Neural crest cell (in vitro differentiated cells): Measurements from ENCODE around the gene MEF2A. TPM values are rescaled to one million over a fixed set of nuclear protein-coding genes. Genes with fewer than 3 reads are reported as not detected.

Experiments
- DNase-seq: peaks from one replicate; pipeline ENCODE4 v3.0.0; 2021; ENCODE audit warnings: low read depth, mixed read lengths, low spot score
- H3K27ac Mint-ChIP-seq: one replicate; pipeline ENCODE4 v1.8.0; 2021; ENCODE audit warnings: mild to moderate bottlenecking, mixed read lengths; ENCODE audit not compliant: unreplicated experiment
- H3K27me3 Mint-ChIP-seq: 2 replicates; pipeline ENCODE4 v1.8.0; 2021; ENCODE audit warnings: low read depth, mild to moderate bottlenecking, mixed read lengths
- H3K36me3 Mint-ChIP-seq: 2 replicates; pipeline ENCODE4 v1.8.0; 2021; ENCODE audit warnings: low read depth, mild to moderate bottlenecking, mixed read lengths
- H3K4me1 Mint-ChIP-seq: 2 replicates; pipeline ENCODE4 v1.8.0; 2021; ENCODE audit warnings: mixed read lengths
- H3K4me3 Mint-ChIP-seq: one replicate; pipeline ENCODE4 v1.8.0; 2021; ENCODE audit warnings: mild to moderate bottlenecking, mixed read lengths
- H3K9me3 Mint-ChIP-seq: 2 replicates; pipeline ENCODE4 v1.8.0; 2021; ENCODE audit warnings: mixed read lengths
- total RNA-seq: library from RNA; stranded (reverse); gene quantifications from 2 replicates; pipeline ENCODE4 v1.2.1, GENCODE V29; 2021
- TF ChIP-seq, protein P1 (sequence below): fragments of 200-600 bp; sonication (generic); conservative IDR thresholded peaks from 2 replicates; pipeline ENCODE4 v1.5.0; 2021; ENCODE audit warnings: antibody characterized with exemption, mild to moderate bottlenecking

The MEF2A gene
- total RNA-seq, 1 donor from 2014 or later, result 21.5 TPM

DNA sequence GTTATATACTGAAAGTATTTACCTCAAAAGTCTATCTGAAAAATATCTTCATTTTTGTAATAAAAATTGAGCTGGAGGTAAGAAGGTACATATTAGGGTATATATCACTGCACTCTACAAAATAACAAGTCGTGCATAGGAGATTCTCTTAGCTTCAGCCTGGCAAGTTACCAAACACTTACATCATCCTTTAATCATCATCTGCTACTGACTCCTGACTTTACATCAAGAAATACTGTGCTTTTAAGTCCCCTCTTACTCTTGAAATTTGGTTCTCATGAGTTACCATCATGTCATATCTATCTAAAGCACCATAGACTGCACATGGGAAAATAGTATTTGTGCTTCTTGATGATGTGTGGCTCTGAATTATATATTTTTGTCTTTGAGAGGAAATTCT is 116.7 kb downstream of the MEF2A start:
- peaks cover 59% of the 10 kb centered on the region for H3K36me3 Mint-ChIP-seq
- no peak for DNase-seq
- no peaks in the 10 kb centered on the region for H3K4me1 Mint-ChIP-seq
- no peak overlapping the region for H3K27ac Mint-ChIP-seq
- no peaks in the 10 kb centered on the region for H3K27me3 Mint-ChIP-seq
- H3K4me3 Mint-ChIP-seq, result no peak overlapping the region
- TF ChIP-seq, protein P1, sequence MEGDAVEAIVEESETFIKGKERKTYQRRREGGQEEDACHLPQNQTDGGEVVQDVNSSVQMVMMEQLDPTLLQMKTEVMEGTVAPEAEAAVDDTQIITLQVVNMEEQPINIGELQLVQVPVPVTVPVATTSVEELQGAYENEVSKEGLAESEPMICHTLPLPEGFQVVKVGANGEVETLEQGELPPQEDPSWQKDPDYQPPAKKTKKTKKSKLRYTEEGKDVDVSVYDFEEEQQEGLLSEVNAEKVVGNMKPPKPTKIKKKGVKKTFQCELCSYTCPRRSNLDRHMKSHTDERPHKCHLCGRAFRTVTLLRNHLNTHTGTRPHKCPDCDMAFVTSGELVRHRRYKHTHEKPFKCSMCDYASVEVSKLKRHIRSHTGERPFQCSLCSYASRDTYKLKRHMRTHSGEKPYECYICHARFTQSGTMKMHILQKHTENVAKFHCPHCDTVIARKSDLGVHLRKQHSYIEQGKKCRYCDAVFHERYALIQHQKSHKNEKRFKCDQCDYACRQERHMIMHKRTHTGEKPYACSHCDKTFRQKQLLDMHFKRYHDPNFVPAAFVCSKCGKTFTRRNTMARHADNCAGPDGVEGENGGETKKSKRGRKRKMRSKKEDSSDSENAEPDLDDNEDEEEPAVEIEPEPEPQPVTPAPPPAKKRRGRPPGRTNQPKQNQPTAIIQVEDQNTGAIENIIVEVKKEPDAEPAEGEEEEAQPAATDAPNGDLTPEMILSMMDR, result no peak
- peaks cover 28% of the 10 kb centered on the region for H3K9me3 Mint-ChIP-seq

DNA sequence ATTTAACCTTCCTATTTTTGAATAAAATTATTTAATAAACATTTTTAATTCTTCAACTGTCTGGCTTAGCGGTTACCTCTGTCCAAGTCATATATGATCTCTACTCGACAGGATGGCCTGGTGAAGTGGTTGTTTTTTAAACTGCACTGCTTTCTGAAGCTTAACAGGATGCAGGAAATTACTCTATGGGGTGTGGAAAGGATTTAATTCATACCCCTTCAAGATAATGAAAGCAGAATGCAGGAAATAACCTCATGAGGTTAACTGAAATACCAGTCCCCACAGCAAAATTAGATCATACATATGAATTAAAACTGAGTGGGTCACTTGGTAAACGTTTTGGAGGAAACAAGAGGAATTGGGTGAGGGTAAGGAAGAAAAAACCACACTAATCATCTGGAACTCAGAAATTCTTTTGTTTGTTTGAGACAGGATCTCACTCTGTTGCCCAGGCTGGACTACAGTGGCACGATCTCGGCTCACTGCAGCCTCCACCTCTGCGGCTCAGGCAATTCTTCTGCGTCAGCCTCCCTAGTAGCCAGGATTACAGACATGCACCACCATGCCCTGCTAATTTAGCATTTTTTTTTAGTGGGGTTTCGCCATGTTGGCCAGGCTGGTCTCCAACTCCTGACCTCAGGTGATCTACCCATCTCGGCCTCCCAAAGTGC is 117.4 kb downstream of the MEF2A start:
- Mint-ChIP-seq H3K27me3 (no peaks in the 10 kb centered on the region), H3K36me3 (peaks cover 64% of the 10 kb centered on the region), H3K4me1 (no peaks in the 10 kb centered on the region), H3K27ac (no peak overlapping the region), H3K9me3 (peaks cover 28% of the 10 kb centered on the region), H3K4me3 (no peak overlapping the region)
- no peak for DNase-seq
- TF ChIP-seq, protein P1, result no peak

DNA sequence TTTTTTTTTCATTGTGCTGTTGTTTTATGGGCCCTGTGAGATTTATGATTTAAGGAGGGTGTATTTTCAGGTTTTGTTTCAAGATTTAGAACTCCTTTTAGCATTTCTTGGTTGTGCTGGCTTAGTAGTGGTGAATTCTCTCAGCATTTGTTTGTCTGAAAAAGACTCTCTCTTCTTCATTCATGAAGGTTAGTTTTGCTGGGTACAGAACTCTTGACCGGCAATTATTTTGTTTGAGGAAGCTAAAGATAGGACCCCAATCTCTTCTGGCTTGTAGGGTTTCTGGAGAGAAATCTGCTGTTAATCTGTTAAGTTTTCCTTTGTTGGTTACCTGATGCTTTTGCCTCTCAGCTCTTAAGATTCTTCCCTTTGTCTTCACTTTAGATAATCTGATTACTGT is 120.5 kb downstream of the MEF2A start:
- no peak overlapping the region for H3K27ac Mint-ChIP-seq

DNA sequence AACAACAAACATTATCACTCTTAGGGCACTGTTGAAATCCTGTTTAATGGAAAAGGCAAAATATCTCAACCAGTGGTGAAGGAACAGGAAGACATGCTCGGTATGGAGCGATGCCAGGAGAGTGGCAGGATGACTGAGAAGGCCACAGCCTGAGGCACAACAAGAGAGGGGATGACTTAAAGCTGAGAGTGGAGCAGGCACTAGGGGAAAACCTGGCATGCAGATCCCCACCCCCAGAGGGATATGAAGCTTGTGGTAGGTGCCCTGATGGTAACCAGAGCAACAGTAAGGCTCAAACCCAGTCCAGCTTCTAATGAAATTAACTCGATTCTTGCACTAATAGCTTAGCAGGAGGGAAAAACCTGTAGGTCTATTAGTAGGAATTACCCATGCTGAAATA is 127.0 kb downstream of the MEF2A start:
- TF ChIP-seq, protein P1, result no peak
- H3K27me3 Mint-ChIP-seq, result no peaks in the 10 kb centered on the region
- DNase-seq, result no peak
- H3K4me3 Mint-ChIP-seq, result no peak overlapping the region
- H3K9me3 Mint-ChIP-seq, result no peaks in the 10 kb centered on the region
- no peaks in the 10 kb centered on the region for H3K4me1 Mint-ChIP-seq
- peaks cover 39% of the 10 kb centered on the region for H3K36me3 Mint-ChIP-seq
- H3K27ac Mint-ChIP-seq, result no peak overlapping the region

More for the DNA sequence above, 120.5 kb downstream of the MEF2A start:
- Mint-ChIP-seq H3K36me3 (peaks cover 75% of the 10 kb centered on the region), H3K9me3 (peaks cover 28% of the 10 kb centered on the region), H3K4me3 (no peak overlapping the region), H3K4me1 (no peaks in the 10 kb centered on the region), H3K27me3 (no peaks in the 10 kb centered on the region)
- TF ChIP-seq, protein P1, result no peak
- no peak for DNase-seq

DNA sequence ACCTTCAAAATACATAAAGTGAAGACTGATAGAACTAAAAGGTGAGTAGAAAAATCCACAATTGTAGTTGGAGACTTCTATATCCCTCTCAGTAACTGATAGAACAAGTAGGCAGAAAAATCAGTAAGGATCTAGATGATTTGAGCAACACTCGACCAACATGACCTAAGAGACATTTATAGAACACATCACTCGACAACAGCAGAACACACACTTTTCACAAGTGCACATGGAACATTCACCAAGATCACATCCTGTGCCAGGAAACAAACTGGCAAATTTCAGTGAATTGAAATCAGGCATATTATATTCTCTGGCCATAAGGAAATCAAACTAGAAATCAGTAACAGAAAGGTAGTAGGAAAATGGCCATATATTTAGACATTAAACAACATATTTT is 130.3 kb downstream of the MEF2A start:
- no peak overlapping the region for H3K4me3 Mint-ChIP-seq
- H3K36me3 Mint-ChIP-seq, result peaks cover 16% of the 10 kb centered on the region
- no peaks in the 10 kb centered on the region for H3K27me3 Mint-ChIP-seq
- H3K27ac Mint-ChIP-seq, result no peak overlapping the region
- no peak for DNase-seq
- no peaks in the 10 kb centered on the region for H3K9me3 Mint-ChIP-seq
- no peaks in the 10 kb centered on the region for H3K4me1 Mint-ChIP-seq
- TF ChIP-seq, protein P1, result no peak
